Activated T-helper 17 cell treated with anti-CD3 and anti-CD28 coated beads, Interleukin-2, amount 50 U/mL, for 72 hours (primary cell): ENCODE results near the gene AGMO. TPM values are rescaled to one million over a fixed set of nuclear protein-coding genes. Genes with fewer than 3 reads are reported as not detected.

ENCODE experiments used
- ATAC-seq: fragments of 150-1000 bp; cut with Tn5 transposase; replicated peaks from 2 replicates; pipeline ENCODE4 v1.10.0; 2021; ENCODE audit warnings: mild to moderate bottlenecking, moderate library complexity
- H3K27ac Mint-ChIP-seq: one replicate; pipeline ENCODE4 v1.8.0; 2022; ENCODE audit warnings: mixed read lengths
- H3K27me3 Mint-ChIP-seq: one replicate; pipeline ENCODE4 v1.8.0; 2022; ENCODE audit warnings: mixed read lengths
- H3K36me3 Mint-ChIP-seq: one replicate; pipeline ENCODE4 v1.8.0; 2022; ENCODE audit warnings: low read depth, mild to moderate bottlenecking, mixed read lengths
- H3K4me1 Mint-ChIP-seq: one replicate; pipeline ENCODE4 v1.8.0; 2022; ENCODE audit warnings: mixed read lengths
- H3K4me3 Mint-ChIP-seq: one replicate; pipeline ENCODE4 v1.8.0; 2022; ENCODE audit warnings: mild to moderate bottlenecking, mixed read lengths
- H3K9me3 Mint-ChIP-seq: one replicate; pipeline ENCODE4 v1.8.0; 2022; ENCODE audit warnings: mixed read lengths
- total RNA-seq, 2 donors: library from RNA; stranded (reverse); gene quantifications; one replicate each; pipeline ENCODE4 v1.2.3, GENCODE V29; 2022

AGMO gene
- total RNA-seq, 2 donors from 2014 or later = not detected

- Mint-ChIP-seq H3K27ac (no peak overlapping the region), H3K27me3 (no peaks in the 10 kb centered on the region), H3K36me3 (no peaks in the 10 kb centered on the region), H3K9me3 (peaks cover 7% of the 10 kb centered on the region), H3K4me1 (no peaks in the 10 kb centered on the region), H3K4me3 (no peak overlapping the region)
- ATAC-seq = no peak
These were observed 227.1 kb downstream of the AGMO start for GRCh38 chr7:15334536-15335263.

GRCh38 chr7:15332956-15333355, 228.9 kb downstream of the AGMO start:
- Mint-ChIP-seq H3K4me1 (no peaks in the 10 kb centered on the region), H3K27me3 (no peaks in the 10 kb centered on the region), H3K4me3 (no peak overlapping the region), H3K27ac (no peak overlapping the region), H3K9me3 (no peaks in the 10 kb centered on the region), H3K36me3 (no peaks in the 10 kb centered on the region)
- no peak for ATAC-seq

GRCh38 chr7:15330943-15331342, 230.9 kb downstream of the AGMO start:
- H3K9me3 Mint-ChIP-seq = no peaks in the 10 kb centered on the region
- no peaks in the 10 kb centered on the region for H3K4me1 Mint-ChIP-seq
- H3K27me3 Mint-ChIP-seq = no peaks in the 10 kb centered on the region
- ATAC-seq = no peak
- H3K27ac Mint-ChIP-seq = no peak overlapping the region
- H3K4me3 Mint-ChIP-seq = no peak overlapping the region
- H3K36me3 Mint-ChIP-seq = no peaks in the 10 kb centered on the region

GRCh38 chr7:15327001-15327400, 234.8 kb downstream of the AGMO start:
- ATAC-seq = no peak
- Mint-ChIP-seq H3K9me3 (no peaks in the 10 kb centered on the region), H3K4me3 (no peak overlapping the region), H3K4me1 (no peaks in the 10 kb centered on the region), H3K27me3 (no peaks in the 10 kb centered on the region), H3K36me3 (no peaks in the 10 kb centered on the region), H3K27ac (no peak overlapping the region)

GRCh38 chr7:15326044-15326644, 235.7 kb downstream of the AGMO start:
- no peak for ATAC-seq
- Mint-ChIP-seq H3K9me3 (no peaks in the 10 kb centered on the region), H3K4me3 (no peak overlapping the region), H3K27ac (no peak overlapping the region), H3K4me1 (no peaks in the 10 kb centered on the region), H3K36me3 (no peaks in the 10 kb centered on the region), H3K27me3 (no peaks in the 10 kb centered on the region)

- H3K9me3 Mint-ChIP-seq = no peaks in the 10 kb centered on the region
- H3K27ac Mint-ChIP-seq = no peak overlapping the region
- H3K4me1 Mint-ChIP-seq = no peaks in the 10 kb centered on the region
- H3K27me3 Mint-ChIP-seq = no peaks in the 10 kb centered on the region
- no peaks in the 10 kb centered on the region for H3K36me3 Mint-ChIP-seq
- no peak for ATAC-seq
- no peak overlapping the region for H3K4me3 Mint-ChIP-seq
These were observed 238.3 kb downstream of the AGMO start for GRCh38 chr7:15323550-15323949.

GRCh38 chr7:15317215-15317614, 244.6 kb downstream of the AGMO start:
- Mint-ChIP-seq H3K4me1 (no peaks in the 10 kb centered on the region), H3K4me3 (no peak overlapping the region), H3K27me3 (no peaks in the 10 kb centered on the region), H3K9me3 (no peaks in the 10 kb centered on the region), H3K36me3 (no peaks in the 10 kb centered on the region), H3K27ac (no peak overlapping the region)
- ATAC-seq = no peak

GRCh38 chr7:15315678-15316077, 246.1 kb downstream of the AGMO start:
- H3K27me3 Mint-ChIP-seq = no peaks in the 10 kb centered on the region
- no peak overlapping the region for H3K27ac Mint-ChIP-seq

GRCh38 chr7:15314922-15315321, 246.9 kb downstream of the AGMO start:
- no peaks in the 10 kb centered on the region for H3K36me3 Mint-ChIP-seq
- no peaks in the 10 kb centered on the region for H3K27me3 Mint-ChIP-seq
- no peak overlapping the region for H3K27ac Mint-ChIP-seq
- ATAC-seq = no peak
- no peaks in the 10 kb centered on the region for H3K4me1 Mint-ChIP-seq
- H3K9me3 Mint-ChIP-seq = no peaks in the 10 kb centered on the region
- H3K4me3 Mint-ChIP-seq = no peak overlapping the region

More at GRCh38 chr7:15315678-15316077, 246.1 kb downstream of the AGMO start:
- no peak for ATAC-seq
- Mint-ChIP-seq H3K36me3 (no peaks in the 10 kb centered on the region), H3K4me1 (no peaks in the 10 kb centered on the region), H3K9me3 (no peaks in the 10 kb centered on the region), H3K4me3 (no peak overlapping the region)

GRCh38 chr7:15313361-15313760, 248.5 kb downstream of the AGMO start:
- no peaks in the 10 kb centered on the region for H3K27me3 Mint-ChIP-seq
- H3K36me3 Mint-ChIP-seq = no peaks in the 10 kb centered on the region
- H3K4me3 Mint-ChIP-seq = no peak overlapping the region
- H3K9me3 Mint-ChIP-seq = no peaks in the 10 kb centered on the region
- no peaks in the 10 kb centered on the region for H3K4me1 Mint-ChIP-seq
- H3K27ac Mint-ChIP-seq = no peak overlapping the region
- no peak for ATAC-seq

GRCh38 chr7:15309872-15310271, 251.9 kb downstream of the AGMO start:
- no peaks in the 10 kb centered on the region for H3K27me3 Mint-ChIP-seq
- no peak overlapping the region for H3K27ac Mint-ChIP-seq
- H3K36me3 Mint-ChIP-seq = no peaks in the 10 kb centered on the region
- H3K9me3 Mint-ChIP-seq = no peaks in the 10 kb centered on the region
- no peak overlapping the region for H3K4me3 Mint-ChIP-seq
- no peak for ATAC-seq
- no peaks in the 10 kb centered on the region for H3K4me1 Mint-ChIP-seq

GRCh38 chr7:15308821-15309220, 253.0 kb downstream of the AGMO start:
- no peaks in the 10 kb centered on the region for H3K27me3 Mint-ChIP-seq

GRCh38 chr7:15306296-15306695, 255.5 kb downstream of the AGMO start:
- Mint-ChIP-seq H3K4me1 (no peaks in the 10 kb centered on the region), H3K9me3 (no peaks in the 10 kb centered on the region), H3K27me3 (no peaks in the 10 kb centered on the region), H3K36me3 (no peaks in the 10 kb centered on the region), H3K4me3 (no peak overlapping the region), H3K27ac (no peak overlapping the region)
- ATAC-seq = no peak

More at GRCh38 chr7:15308821-15309220, 253.0 kb downstream of the AGMO start:
- H3K36me3 Mint-ChIP-seq = no peaks in the 10 kb centered on the region
- no peaks in the 10 kb centered on the region for H3K4me1 Mint-ChIP-seq
- H3K4me3 Mint-ChIP-seq = no peak overlapping the region
- H3K9me3 Mint-ChIP-seq = no peaks in the 10 kb centered on the region
- H3K27ac Mint-ChIP-seq = no peak overlapping the region
- ATAC-seq = no peak

- no peaks in the 10 kb centered on the region for H3K9me3 Mint-ChIP-seq
- H3K27me3 Mint-ChIP-seq = no peaks in the 10 kb centered on the region
- no peaks in the 10 kb centered on the region for H3K36me3 Mint-ChIP-seq
- no peak overlapping the region for H3K4me3 Mint-ChIP-seq
- no peaks in the 10 kb centered on the region for H3K4me1 Mint-ChIP-seq
- no peak overlapping the region for H3K27ac Mint-ChIP-seq
- no peak for ATAC-seq
These were observed 256.7 kb downstream of the AGMO start for GRCh38 chr7:15305002-15305600.

GRCh38 chr7:15303357-15303756, 258.5 kb downstream of the AGMO start:
- H3K9me3 Mint-ChIP-seq = no peaks in the 10 kb centered on the region
- no peaks in the 10 kb centered on the region for H3K27me3 Mint-ChIP-seq
- no peaks in the 10 kb centered on the region for H3K4me1 Mint-ChIP-seq
- ATAC-seq = no peak
- no peak overlapping the region for H3K4me3 Mint-ChIP-seq
- no peak overlapping the region for H3K27ac Mint-ChIP-seq
- H3K36me3 Mint-ChIP-seq = no peaks in the 10 kb centered on the region
